Sigmoid colon (tissue), 4 donors: ENCODE results near the gene FBXL22.
"Not testable (repeated sequence)": the region's sequence is repeated elsewhere in the genome, so short reads cannot be mapped to it uniquely, and the experiment has no call there.

ENCODE experiments used
- EP300 ChIP-seq, 4 donors: sonication (generic); formaldehyde crosslinking; IDR thresholded peaks; one replicate each; pipeline ENCODE4 v1.6.1; 2017; ENCODE audit warnings: antibody characterized with exemption in 4 of 4
- POLR2A ChIP-seq, 2 donors: fragments of 450-650 bp; IDR thresholded peaks; one replicate each; pipeline ENCODE4 v1.6.1; 2016; ENCODE audit warnings: antibody characterized with exemption in 2 of 2, mild to moderate bottlenecking in 2 of 2, moderate library complexity in 2 of 2
- POLR2AphosphoS5 ChIP-seq, 4 donors: sonication (generic); formaldehyde crosslinking; IDR thresholded peaks; one replicate each; pipeline ENCODE4 v1.6.1; 2017; ENCODE audit warnings: antibody characterized with exemption in 4 of 4
- TF ChIP-seq, protein P1 (sequence below), 4 experiments: fragments of 450-650 bp in 3 of 4; fragments of 200-600 bp in 1 of 4; IDR thresholded peaks; one replicate each; pipeline ENCODE4 v1.5.1; 2016 to 2019; ENCODE audit warnings: antibody characterized with exemption in 4 of 4, mild to moderate bottlenecking in 3 of 4, moderate library complexity in 2 of 4

DNA sequence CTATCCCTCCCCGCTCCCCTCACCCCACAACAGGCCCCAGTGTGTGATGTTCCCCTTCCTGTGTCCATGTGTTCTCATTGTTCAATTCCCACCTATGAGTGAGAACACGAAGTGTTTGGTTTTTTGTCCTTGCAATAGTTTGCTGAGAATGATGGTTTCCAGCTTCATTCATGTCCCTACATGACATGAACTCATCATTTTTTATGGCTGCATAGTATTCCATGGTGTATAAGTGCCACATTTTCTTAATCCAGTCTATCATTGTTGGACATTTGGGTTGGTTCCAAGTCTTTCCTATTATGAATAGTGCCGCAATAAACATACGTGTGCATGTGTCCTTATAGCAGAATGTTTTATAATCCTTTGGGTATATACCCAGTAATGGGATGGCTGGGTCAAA lies 20.0 kb downstream of the FBXL22 start:
- not testable (repeated sequence) for TF ChIP-seq POLR2AphosphoS5, EP300, POLR2A (IDR thresholded peaks at IDR 0.05)
- TF ChIP-seq, protein P1, sequence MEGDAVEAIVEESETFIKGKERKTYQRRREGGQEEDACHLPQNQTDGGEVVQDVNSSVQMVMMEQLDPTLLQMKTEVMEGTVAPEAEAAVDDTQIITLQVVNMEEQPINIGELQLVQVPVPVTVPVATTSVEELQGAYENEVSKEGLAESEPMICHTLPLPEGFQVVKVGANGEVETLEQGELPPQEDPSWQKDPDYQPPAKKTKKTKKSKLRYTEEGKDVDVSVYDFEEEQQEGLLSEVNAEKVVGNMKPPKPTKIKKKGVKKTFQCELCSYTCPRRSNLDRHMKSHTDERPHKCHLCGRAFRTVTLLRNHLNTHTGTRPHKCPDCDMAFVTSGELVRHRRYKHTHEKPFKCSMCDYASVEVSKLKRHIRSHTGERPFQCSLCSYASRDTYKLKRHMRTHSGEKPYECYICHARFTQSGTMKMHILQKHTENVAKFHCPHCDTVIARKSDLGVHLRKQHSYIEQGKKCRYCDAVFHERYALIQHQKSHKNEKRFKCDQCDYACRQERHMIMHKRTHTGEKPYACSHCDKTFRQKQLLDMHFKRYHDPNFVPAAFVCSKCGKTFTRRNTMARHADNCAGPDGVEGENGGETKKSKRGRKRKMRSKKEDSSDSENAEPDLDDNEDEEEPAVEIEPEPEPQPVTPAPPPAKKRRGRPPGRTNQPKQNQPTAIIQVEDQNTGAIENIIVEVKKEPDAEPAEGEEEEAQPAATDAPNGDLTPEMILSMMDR (IDR thresholded peaks at IDR 0.05), result not testable (repeated sequence)
